K562 (cell line): ENCODE measurements around the gene ANKRD12. TPM values are rescaled to one million over a fixed set of nuclear protein-coding genes. Genes with fewer than 3 reads are reported as not detected.

ENCODE experiments used
- CCAR2 ChIP-seq: fragments of 200-400 bp; formaldehyde crosslinking; IDR thresholded peaks from 2 replicates; pipeline ENCODE4 v1.6.1; 2017; ENCODE audit warnings: mild to moderate bottlenecking, low read depth, low read length
- ETS2 ChIP-seq: IDR thresholded peaks from 2 replicates; pipeline ENCODE4 v1.6.1; 2016; ENCODE audit warnings: borderline replicate concordance, missing genetic modification characterization, mild to moderate bottlenecking, moderate library complexity, missing compliant biosample characterization; ENCODE audit not compliant: poor library complexity, severe bottlenecking
- HNRNPH1 ChIP-seq: fragments of 200-400 bp; formaldehyde crosslinking; optimal IDR thresholded peaks from 2 replicates; pipeline ENCODE3; 2017; ENCODE audit warnings: low read depth, mild to moderate bottlenecking, low read length, moderate library complexity
- HNRNPUL1 ChIP-seq: fragments of 200-400 bp; formaldehyde crosslinking; IDR thresholded peaks from 2 replicates; pipeline ENCODE4 v1.6.1; 2017; ENCODE audit warnings: low read length
- KLF1 ChIP-seq: fragments of 450-650 bp; IDR thresholded peaks from 2 replicates; pipeline ENCODE4 v1.6.1; 2016; ENCODE audit warnings: missing genetic modification characterization, missing compliant biosample characterization
- MECOM ChIP-seq: fragments of 250-450 bp; sonication (Bioruptor Pico); IDR thresholded peaks from 2 replicates; pipeline ENCODE4 v1.8.0; 2022; ENCODE audit warnings: inconsistent platforms
- NEUROD1 ChIP-seq: fragments of 150-350 bp; IDR thresholded peaks from 2 replicates; pipeline ENCODE4 v1.6.1; 2014; ENCODE audit warnings: borderline replicate concordance, low read length, low read depth; ENCODE audit not compliant: partially characterized antibody
- NR2F6 ChIP-seq: fragments of 450-650 bp; formaldehyde crosslinking; IDR thresholded peaks from 2 replicates; pipeline ENCODE4 v1.4.0; 2020; ENCODE audit warnings: mild to moderate bottlenecking
- SUPT5H ChIP-seq: fragments of 450-650 bp; IDR thresholded peaks from 2 replicates; pipeline ENCODE4 v1.6.1; 2016
- TAF15 ChIP-seq: fragments of 200-400 bp; formaldehyde crosslinking; IDR thresholded peaks from 2 replicates; pipeline ENCODE4 v1.6.1; 2017; ENCODE audit warnings: mild to moderate bottlenecking, low read depth, low read length, moderate library complexity
- TBL1XR1 ChIP-seq, 2 experiments: IDR thresholded peaks; 2 replicates each; pipeline ENCODE4 v1.6.1; 2012; ENCODE audit warnings: improper control_type of control experiment in 2 of 2, low read length in 2 of 2, mild to moderate bottlenecking in 1 of 2
- ZFPM2 ChIP-seq: fragments of 250-450 bp; sonication (Bioruptor Pico); IDR thresholded peaks from 2 replicates; pipeline ENCODE4 v1.5.1; 2022; ENCODE audit warnings: mild to moderate bottlenecking
- ZFX ChIP-seq: sonication (generic); formaldehyde crosslinking; IDR thresholded peaks from 2 replicates; pipeline ENCODE4 v1.8.0; 2022; ENCODE audit warnings: mild to moderate bottlenecking, missing genetic modification reagents, moderate library complexity
- ZNF212 ChIP-seq: fragments of 450-650 bp; formaldehyde crosslinking; IDR thresholded peaks from 2 replicates; pipeline ENCODE4 v1.4.0; 2020; ENCODE audit warnings: mild to moderate bottlenecking
- ZNF3 ChIP-seq: fragments of 250-450 bp; sonication (Bioruptor Pico); IDR thresholded peaks from 2 replicates; pipeline ENCODE4 v1.5.0; 2021; ENCODE audit warnings: mild to moderate bottlenecking, moderate library complexity
- polyA plus RNA-seq, 8 experiments: library from polyadenylated mRNA; depleted of rRNA in 4 of 8; stranded (reverse) in 5 of 8; unstranded in 3 of 8; fragments of >200 nt; fragmentation: Nextera tagmentation in 2 of 8; fragmentation: Illumina TruSeq in 1 of 8; extraction: Ambion mirVana in 2 of 8; extraction: Trizol in 1 of 8; gene quantifications; 2 replicates each; pipeline versions ENCODE4 v1.2.1 to v1.2.3, GENCODE V29; 2011 to 2014; ENCODE audit warnings: inconsistent platforms in 1 of 8, missing spikeins in 1 of 8
- total RNA-seq, 7 experiments: library from RNA; depleted of rRNA in 6 of 7; stranded (reverse); fragments of >200 nt in 6 of 7; fragmentation: Illumina TruSeq in 2 of 7; extraction: Trizol in 2 of 7; gene quantifications; 2 replicates each; pipeline versions ENCODE4 v1.2.1 to v1.2.3, GENCODE V29; 2011 to 2021; ENCODE audit warnings: low replicate concordance in 1 of 7
- TF ChIP-seq, protein P1 (sequence below): fragments of 450-650 bp; IDR thresholded peaks from 2 replicates; pipeline ENCODE4 v1.7.1; 2018; ENCODE audit warnings: mild to moderate bottlenecking, low read depth; ENCODE audit not compliant: partially characterized antibody
- TF ChIP-seq, protein P2 (sequence below): sonication (generic); formaldehyde crosslinking; IDR thresholded peaks from 2 replicates; pipeline ENCODE4 v1.9.0; 2022; ENCODE audit warnings: mild to moderate bottlenecking, missing genetic modification reagents
- TF ChIP-seq, protein P3 (sequence below), 2 experiments: fragments of 450-650 bp in 1 of 2; sonication (generic) in 1 of 2; formaldehyde crosslinking; conservative IDR thresholded peaks; 2 replicates each; pipeline versions ENCODE4 v1.4.0 to v1.8.1; 2020 to 2022; ENCODE audit warnings: mild to moderate bottlenecking in 1 of 2, missing genetic modification reagents in 1 of 2
- TF ChIP-seq, protein P4 (sequence below): sonication (generic); formaldehyde crosslinking; IDR thresholded peaks from 2 replicates; pipeline ENCODE4 v1.8.0; 2023; ENCODE audit warnings: mild to moderate bottlenecking, missing genetic modification reagents
- TF ChIP-seq, protein P5 (sequence below): fragments of 200-800 bp; sonication (Bioruptor generic); IDR thresholded peaks from 2 replicates; pipeline ENCODE4 v1.6.1; 2017; ENCODE audit warnings: missing genetic modification characterization, missing compliant biosample characterization
- TF ChIP-seq, protein P6 (sequence below): sonication (generic); formaldehyde crosslinking; IDR thresholded peaks from 2 replicates; pipeline ENCODE4 v1.8.0; 2022; ENCODE audit warnings: mild to moderate bottlenecking, missing genetic modification reagents

ANKRD12 gene
- total and polyA plus RNA-seq, 9 of the 15 experiments (the other 6 are each of a cell fraction or from before 2014, with no cell fraction given), result 6.6 to 28.2 (median 16.0) TPM

DNA sequence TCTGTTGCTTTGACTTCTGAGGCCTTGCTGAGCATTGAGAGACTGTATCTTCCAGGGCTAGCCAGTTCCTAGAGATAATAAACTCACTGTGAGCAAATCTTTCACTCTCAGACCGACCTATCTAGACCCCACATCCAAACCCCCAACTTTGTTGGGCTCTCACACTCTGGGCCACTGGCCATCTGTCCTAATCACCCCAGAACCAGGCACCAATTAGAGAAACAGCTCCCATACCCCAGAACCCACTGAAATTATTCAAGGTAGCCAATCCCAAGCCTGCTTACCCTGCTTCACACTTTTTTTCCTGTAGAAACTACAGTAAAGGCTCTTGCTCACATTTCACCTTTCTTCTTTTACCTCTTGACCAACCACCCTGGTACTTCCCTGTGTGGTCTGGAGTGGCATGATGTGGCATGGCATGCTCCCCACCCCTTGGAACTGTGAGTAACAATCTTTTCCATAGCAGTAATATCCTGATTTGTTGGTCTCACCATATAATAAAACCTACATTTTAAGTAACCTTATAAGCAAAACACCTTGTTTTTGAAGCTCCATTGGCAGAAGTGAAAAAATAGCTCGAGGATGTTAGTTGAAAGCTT is 55.2 kb downstream of the ANKRD12 start (continued):
- TF ChIP-seq TBL1XR1 (IDR thresholded peaks at IDR 0.05; ENCODE audit: low read length in 2 of 2) (no peak), NEUROD1 (no peak), MECOM (CRISPR knock-in tag) (no peak), ZFX (no peak), ZNF3 (CRISPR knock-in tag) (no peak), HNRNPH1 (no peak), CCAR2 (no peak), TAF15 (no peak), HNRNPUL1 (no peak), ETS2 (tag) (no peak), NR2F6 (no peak), SUPT5H (0 out of 2 replicates have a peak, but pooled peaks have one; percentile 29), ZNF212 (CRISPR knock-in tag) (no peak), ZFPM2 (CRISPR knock-in tag) (no peak), KLF1 (no peak)
- TF ChIP-seq, protein P1, sequence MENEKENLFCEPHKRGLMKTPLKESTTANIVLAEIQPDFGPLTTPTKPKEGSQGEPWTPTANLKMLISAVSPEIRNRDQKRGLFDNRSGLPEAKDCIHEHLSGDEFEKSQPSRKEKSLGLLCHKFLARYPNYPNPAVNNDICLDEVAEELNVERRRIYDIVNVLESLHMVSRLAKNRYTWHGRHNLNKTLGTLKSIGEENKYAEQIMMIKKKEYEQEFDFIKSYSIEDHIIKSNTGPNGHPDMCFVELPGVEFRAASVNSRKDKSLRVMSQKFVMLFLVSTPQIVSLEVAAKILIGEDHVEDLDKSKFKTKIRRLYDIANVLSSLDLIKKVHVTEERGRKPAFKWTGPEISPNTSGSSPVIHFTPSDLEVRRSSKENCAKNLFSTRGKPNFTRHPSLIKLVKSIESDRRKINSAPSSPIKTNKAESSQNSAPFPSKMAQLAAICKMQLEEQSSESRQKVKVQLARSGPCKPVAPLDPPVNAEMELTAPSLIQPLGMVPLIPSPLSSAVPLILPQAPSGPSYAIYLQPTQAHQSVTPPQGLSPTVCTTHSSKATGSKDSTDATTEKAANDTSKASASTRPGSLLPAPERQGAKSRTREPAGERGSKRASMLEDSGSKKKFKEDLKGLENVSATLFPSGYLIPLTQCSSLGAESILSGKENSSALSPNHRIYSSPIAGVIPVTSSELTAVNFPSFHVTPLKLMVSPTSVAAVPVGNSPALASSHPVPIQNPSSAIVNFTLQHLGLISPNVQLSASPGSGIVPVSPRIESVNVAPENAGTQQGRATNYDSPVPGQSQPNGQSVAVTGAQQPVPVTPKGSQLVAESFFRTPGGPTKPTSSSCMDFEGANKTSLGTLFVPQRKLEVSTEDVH, result no peak
- TF ChIP-seq, protein P2, sequence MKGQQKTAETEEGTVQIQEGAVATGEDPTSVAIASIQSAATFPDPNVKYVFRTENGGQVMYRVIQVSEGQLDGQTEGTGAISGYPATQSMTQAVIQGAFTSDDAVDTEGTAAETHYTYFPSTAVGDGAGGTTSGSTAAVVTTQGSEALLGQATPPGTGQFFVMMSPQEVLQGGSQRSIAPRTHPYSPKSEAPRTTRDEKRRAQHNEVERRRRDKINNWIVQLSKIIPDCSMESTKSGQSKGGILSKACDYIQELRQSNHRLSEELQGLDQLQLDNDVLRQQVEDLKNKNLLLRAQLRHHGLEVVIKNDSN (CRISPR knock-in tag), result no peak
- TF ChIP-seq, protein P3, sequence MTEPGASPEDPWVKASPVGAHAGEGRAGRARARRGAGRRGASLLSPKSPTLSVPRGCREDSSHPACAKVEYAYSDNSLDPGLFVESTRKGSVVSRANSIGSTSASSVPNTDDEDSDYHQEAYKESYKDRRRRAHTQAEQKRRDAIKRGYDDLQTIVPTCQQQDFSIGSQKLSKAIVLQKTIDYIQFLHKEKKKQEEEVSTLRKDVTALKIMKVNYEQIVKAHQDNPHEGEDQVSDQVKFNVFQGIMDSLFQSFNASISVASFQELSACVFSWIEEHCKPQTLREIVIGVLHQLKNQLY (CRISPR knock-in tag; conservative IDR thresholded peaks at IDR 0.05), result no peak
- TF ChIP-seq, protein P4, sequence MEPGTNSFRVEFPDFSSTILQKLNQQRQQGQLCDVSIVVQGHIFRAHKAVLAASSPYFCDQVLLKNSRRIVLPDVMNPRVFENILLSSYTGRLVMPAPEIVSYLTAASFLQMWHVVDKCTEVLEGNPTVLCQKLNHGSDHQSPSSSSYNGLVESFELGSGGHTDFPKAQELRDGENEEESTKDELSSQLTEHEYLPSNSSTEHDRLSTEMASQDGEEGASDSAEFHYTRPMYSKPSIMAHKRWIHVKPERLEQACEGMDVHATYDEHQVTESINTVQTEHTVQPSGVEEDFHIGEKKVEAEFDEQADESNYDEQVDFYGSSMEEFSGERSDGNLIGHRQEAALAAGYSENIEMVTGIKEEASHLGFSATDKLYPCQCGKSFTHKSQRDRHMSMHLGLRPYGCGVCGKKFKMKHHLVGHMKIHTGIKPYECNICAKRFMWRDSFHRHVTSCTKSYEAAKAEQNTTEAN, result no peak
- TF ChIP-seq, protein P5, sequence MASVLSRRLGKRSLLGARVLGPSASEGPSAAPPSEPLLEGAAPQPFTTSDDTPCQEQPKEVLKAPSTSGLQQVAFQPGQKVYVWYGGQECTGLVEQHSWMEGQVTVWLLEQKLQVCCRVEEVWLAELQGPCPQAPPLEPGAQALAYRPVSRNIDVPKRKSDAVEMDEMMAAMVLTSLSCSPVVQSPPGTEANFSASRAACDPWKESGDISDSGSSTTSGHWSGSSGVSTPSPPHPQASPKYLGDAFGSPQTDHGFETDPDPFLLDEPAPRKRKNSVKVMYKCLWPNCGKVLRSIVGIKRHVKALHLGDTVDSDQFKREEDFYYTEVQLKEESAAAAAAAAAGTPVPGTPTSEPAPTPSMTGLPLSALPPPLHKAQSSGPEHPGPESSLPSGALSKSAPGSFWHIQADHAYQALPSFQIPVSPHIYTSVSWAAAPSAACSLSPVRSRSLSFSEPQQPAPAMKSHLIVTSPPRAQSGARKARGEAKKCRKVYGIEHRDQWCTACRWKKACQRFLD, result no peak
- TF ChIP-seq, protein P6, sequence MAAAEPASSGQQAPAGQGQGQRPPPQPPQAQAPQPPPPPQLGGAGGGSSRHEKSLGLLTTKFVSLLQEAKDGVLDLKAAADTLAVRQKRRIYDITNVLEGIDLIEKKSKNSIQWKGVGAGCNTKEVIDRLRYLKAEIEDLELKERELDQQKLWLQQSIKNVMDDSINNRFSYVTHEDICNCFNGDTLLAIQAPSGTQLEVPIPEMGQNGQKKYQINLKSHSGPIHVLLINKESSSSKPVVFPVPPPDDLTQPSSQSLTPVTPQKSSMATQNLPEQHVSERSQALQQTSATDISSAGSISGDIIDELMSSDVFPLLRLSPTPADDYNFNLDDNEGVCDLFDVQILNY, result no peak
